CD14-positive monocyte (primary cell): ENCODE results near the gene SLC38A3. TPM values are rescaled to one million over a fixed set of nuclear protein-coding genes. Genes with fewer than 3 reads are reported as not detected.

Source experiments
- DNase-seq, 3 donors: peaks; one replicate each; pipeline ENCODE4 v3.0.0-alpha.2; 2011 to 2022
- H2AFZ ChIP-seq: 2 replicates; pipeline ENCODE4 v1.6.0; 2012; ENCODE audit warnings: mild to moderate bottlenecking, low read depth, low read length, inconsistent platforms; ENCODE audit not compliant: insufficient read depth, poor library complexity, severe bottlenecking
- H3K27ac ChIP-seq, 2 donors: 1 replicate in 1 of 2; 2 replicates in 1 of 2; pipeline ENCODE4 v1.5.1; 2012 to 2013; ENCODE audit warnings: low read length in 2 of 2, control low read depth in 1 of 2, inconsistent platforms in 1 of 2, low read depth in 1 of 2, mild to moderate bottlenecking in 1 of 2
- H3K27me3 ChIP-seq, 2 donors: one replicate each; pipeline versions ENCODE4 v1.6.0 to v1.6.1; 2011 to 2013; ENCODE audit warnings: low read length in 2 of 2; ENCODE audit not compliant: control insufficient read depth in 2 of 2, insufficient read depth in 2 of 2
- H3K36me3 ChIP-seq, 2 donors: replicated peaks in 1 of 2; 1 replicate in 1 of 2; 2 replicates in 1 of 2; pipeline versions ENCODE4 v1.5.1 to v1.6.1; 2012 to 2013; ENCODE audit warnings: low read length in 2 of 2, control low read depth in 1 of 2, inconsistent platforms in 1 of 2, mild to moderate bottlenecking in 1 of 2; ENCODE audit not compliant: insufficient read depth in 2 of 2, control insufficient read depth in 1 of 2
- H3K4me1 ChIP-seq, 2 donors: 1 replicate in 1 of 2; 2 replicates in 1 of 2; pipeline versions ENCODE4 v1.5.1 to v1.6.1; 2012 to 2013; ENCODE audit warnings: low read length in 2 of 2, control low read depth in 1 of 2, inconsistent platforms in 1 of 2, mild to moderate bottlenecking in 1 of 2, moderate library complexity in 1 of 2; ENCODE audit not compliant: insufficient read depth in 2 of 2, control insufficient read depth in 1 of 2
- H3K4me2 ChIP-seq: replicated peaks from 2 replicates; pipeline ENCODE3; 2012; ENCODE audit warnings: low read length, moderate library complexity, mild to moderate bottlenecking; ENCODE audit not compliant: poor library complexity, severe bottlenecking; ENCODE audit errors: extremely low read depth
- H3K4me3 ChIP-seq, 3 experiments: fragments of 200-600 bp in 1 of 3; sonication (generic) in 1 of 3; replicated peaks in 1 of 3; 1 replicate in 2 of 3; 2 replicates in 1 of 3; pipeline ENCODE4 v1.5.1; 2011 to 2013; ENCODE audit warnings: low read length in 3 of 3, mild to moderate bottlenecking in 3 of 3, control low read depth in 2 of 3, low read depth in 2 of 3, inconsistent platforms in 1 of 3, moderate library complexity in 1 of 3
- H3K79me2 ChIP-seq: 2 replicates; pipeline ENCODE4 v1.6.0; 2012; ENCODE audit warnings: mild to moderate bottlenecking, control low read depth, inconsistent platforms, low read length, moderate library complexity; ENCODE audit not compliant: insufficient read depth
- H3K9ac ChIP-seq: 2 replicates; pipeline ENCODE4 v1.6.0; 2017; ENCODE audit warnings: low read length, mild to moderate bottlenecking; ENCODE audit not compliant: insufficient read depth, poor library complexity, severe bottlenecking
- H3K9me3 ChIP-seq, 2 donors: replicated peaks in 1 of 2; 1 replicate in 1 of 2; 2 replicates in 1 of 2; pipeline versions ENCODE4 v1.5.1 to v1.6.1; 2012 to 2013; ENCODE audit warnings: low read length in 2 of 2, control low read depth in 1 of 2; ENCODE audit not compliant: control insufficient read depth in 1 of 2, insufficient read depth in 1 of 2
- H4K20me1 ChIP-seq: 2 replicates; pipeline ENCODE4 v1.6.0; 2012; ENCODE audit warnings: mild to moderate bottlenecking, low read length, control low read depth, moderate library complexity; ENCODE audit not compliant: insufficient read depth
- H3K27ac Mint-ChIP-seq, 7 donors: one replicate each; pipeline ENCODE4 v1.8.0; 2020; ENCODE audit warnings: mild to moderate bottlenecking in 7 of 7, mixed read lengths in 7 of 7, moderate library complexity in 6 of 7, inconsistent platforms in 2 of 7
- H3K27me3 Mint-ChIP-seq, 3 donors: one replicate each; pipeline ENCODE4 v1.8.0; 2021 to 2022; ENCODE audit warnings: low read depth in 3 of 3, mild to moderate bottlenecking in 3 of 3, mixed read lengths in 3 of 3, moderate library complexity in 3 of 3, inconsistent platforms in 1 of 3
- H3K36me3 Mint-ChIP-seq, 2 donors: one replicate each; pipeline ENCODE4 v1.8.0; 2020; ENCODE audit warnings: mixed read lengths in 2 of 2, inconsistent platforms in 1 of 2, mild to moderate bottlenecking in 1 of 2
- H3K4me1 Mint-ChIP-seq: one replicate; pipeline ENCODE4 v1.8.0; 2020; ENCODE audit warnings: mild to moderate bottlenecking, mixed read lengths
- H3K4me3 Mint-ChIP-seq, 2 donors: one replicate each; pipeline ENCODE4 v1.8.0; 2020; ENCODE audit warnings: mild to moderate bottlenecking in 2 of 2, mixed read lengths in 2 of 2, moderate library complexity in 1 of 2
- H3K9me3 Mint-ChIP-seq, 7 donors: one replicate each; pipeline ENCODE4 v1.8.0; 2020 to 2022; ENCODE audit warnings: mixed read lengths in 7 of 7, mild to moderate bottlenecking in 6 of 7, moderate library complexity in 6 of 7, inconsistent platforms in 2 of 7
- WGBS: methylation state at CpG from one replicate; pipeline ENCODE4 v1.1.5; 2013; ENCODE audit warnings: missing lambda C conversion rate; ENCODE audit not compliant: insufficient coverage; 5-methylcytosine and 5-hydroxymethylcytosine counted together
- intact Hi-C, 2 donors: fragments of 100-400 bp; cut with micrococcal nuclease; formaldehyde crosslinking; loops; one replicate each; pipeline versions ENCODE4 v1.15.0 to v1.15.1; 2023
- polyA plus RNA-seq, 3 donors: library from polyadenylated mRNA; depleted of rRNA in 1 of 3; unstranded in 2 of 3; stranded (reverse) in 1 of 3; fragments of 300-500 nt in 2 of 3; fragments of >200 nt in 1 of 3; fragmentation: Illumina TruSeq in 2 of 3; gene quantifications; 1 replicate in 2 of 3; 2 replicates in 1 of 3; pipeline ENCODE4 v1.2.3, GENCODE V29; 2012 to 2021
- TF ChIP-seq, protein P1 (sequence below): fragments of 200-600 bp; IDR thresholded peaks from one replicate; pipeline ENCODE4 v1.8.0; 2022; ENCODE audit warnings: antibody characterized with exemption, mild to moderate bottlenecking

Gene SLC38A3
- polyA plus RNA-seq, 3 donors: not detected

DNA sequence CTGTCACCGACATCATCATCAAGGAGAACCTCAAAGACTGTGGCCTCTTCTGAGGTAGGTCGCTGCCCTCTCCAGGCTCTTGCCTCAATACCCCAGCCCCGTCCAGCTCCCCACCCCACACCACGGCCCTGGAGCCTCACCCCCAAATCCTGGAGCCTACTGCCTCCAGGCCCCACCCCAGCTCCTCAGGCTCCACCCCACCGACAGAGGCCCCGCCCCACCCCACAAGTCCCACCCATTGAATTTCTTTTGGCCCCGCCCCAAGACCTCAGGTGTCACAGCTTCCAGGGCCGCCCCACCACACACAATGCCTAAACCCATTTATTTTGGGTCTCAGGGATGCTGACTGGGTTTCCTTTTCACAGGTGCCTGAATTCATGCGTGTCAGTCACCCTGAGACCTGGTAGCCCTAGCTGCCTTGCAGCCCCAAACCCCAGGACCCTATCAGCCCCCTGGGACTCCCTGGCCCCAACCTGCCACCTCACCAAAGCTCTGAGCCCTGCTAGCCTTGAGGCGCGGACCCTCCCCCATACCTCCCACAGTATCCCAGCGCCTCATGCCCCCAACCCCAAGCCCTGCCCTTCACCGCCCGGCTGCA, 10.1 kb upstream of the SLC38A3 start:
- 64% methylated on average over 12 of the region's 14 CpGs for WGBS
- Histone ChIP-seq H3K27ac (no peak overlapping the region), H3K36me3 (no peaks in the 10 kb centered on the region), H3K4me3 (peak overlapping the region in 1 of 3 experiments; percentile 28), H2AFZ (no peak overlapping the region), H3K4me2 (peak overlapping the region; percentile 33), H3K27me3 (peaks cover 15 to 40% of the 10 kb centered on the region in 2 donors), H3K9ac (no peak overlapping the region), H4K20me1 (no peaks in the 10 kb centered on the region), H3K79me2 (no peaks in the 10 kb centered on the region), H3K9me3 (peaks cover 0 to 10% of the 10 kb centered on the region in 2 donors), H3K4me1 (peaks cover 25 to 37% of the 10 kb centered on the region in 2 donors)
- Mint-ChIP-seq H3K27ac (peak overlapping the region in 2 of 7 donors; percentile 54 to 63), H3K9me3 (peaks cover 0 to 11% (median 5%) of the 10 kb centered on the region in 7 donors), H3K36me3 (no peaks in the 10 kb centered on the region), H3K27me3 (peaks cover 47 to 57% (median 51%) of the 10 kb centered on the region in 3 donors), H3K4me1 (peaks cover 27% of the 10 kb centered on the region), H3K4me3 (peak overlapping the region in 1 of 2 donors; percentile 85)
- intact Hi-C loops: no loop called here
- TF ChIP-seq, protein P1, sequence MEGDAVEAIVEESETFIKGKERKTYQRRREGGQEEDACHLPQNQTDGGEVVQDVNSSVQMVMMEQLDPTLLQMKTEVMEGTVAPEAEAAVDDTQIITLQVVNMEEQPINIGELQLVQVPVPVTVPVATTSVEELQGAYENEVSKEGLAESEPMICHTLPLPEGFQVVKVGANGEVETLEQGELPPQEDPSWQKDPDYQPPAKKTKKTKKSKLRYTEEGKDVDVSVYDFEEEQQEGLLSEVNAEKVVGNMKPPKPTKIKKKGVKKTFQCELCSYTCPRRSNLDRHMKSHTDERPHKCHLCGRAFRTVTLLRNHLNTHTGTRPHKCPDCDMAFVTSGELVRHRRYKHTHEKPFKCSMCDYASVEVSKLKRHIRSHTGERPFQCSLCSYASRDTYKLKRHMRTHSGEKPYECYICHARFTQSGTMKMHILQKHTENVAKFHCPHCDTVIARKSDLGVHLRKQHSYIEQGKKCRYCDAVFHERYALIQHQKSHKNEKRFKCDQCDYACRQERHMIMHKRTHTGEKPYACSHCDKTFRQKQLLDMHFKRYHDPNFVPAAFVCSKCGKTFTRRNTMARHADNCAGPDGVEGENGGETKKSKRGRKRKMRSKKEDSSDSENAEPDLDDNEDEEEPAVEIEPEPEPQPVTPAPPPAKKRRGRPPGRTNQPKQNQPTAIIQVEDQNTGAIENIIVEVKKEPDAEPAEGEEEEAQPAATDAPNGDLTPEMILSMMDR: no peak
- DNase-seq: no peak

DNA sequence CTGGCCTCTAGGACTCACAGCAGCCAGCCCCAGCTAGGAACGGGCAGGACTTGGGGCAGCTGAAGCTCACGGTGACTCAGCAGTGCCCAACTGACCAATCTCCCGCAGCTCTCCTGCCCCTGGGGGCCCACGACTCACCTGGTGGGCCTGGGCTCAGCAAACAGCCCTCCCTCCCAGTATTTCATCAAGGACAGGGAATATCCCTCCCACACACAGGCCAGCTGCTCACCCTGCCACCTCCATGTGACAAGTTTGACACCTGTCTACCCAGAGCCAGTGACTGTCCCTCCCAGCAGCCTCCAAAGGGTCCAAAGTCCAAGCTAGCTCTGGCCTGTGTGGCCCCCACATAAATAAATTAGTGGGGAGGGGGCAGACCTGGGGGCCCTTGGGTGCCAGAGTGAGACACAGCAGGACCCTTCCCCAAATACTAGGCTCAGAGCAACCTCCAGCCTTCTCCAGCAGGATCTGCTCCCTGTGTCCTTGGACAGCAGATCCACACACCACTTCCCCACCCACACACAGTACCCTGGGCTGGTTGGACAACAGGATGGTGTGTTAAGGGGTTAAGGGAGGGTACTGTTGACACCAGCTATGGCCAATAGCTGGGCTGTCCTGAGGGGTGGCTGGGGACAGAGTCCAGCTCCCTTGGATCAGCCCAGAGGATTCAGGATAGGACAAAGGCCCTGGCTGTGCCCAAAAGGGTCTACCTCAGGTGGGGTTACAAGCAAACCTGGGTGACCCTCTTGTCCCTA, 9.4 kb upstream of the SLC38A3 start:
- peaks cover 15 to 40% of the 10 kb centered on the region in 2 donors for H3K27me3 ChIP-seq

More for the DNA sequence above, 9.4 kb upstream of the SLC38A3 start:
- DNase-seq: no peak
- intact Hi-C loops: loop anchor here in 1 of 2 donors (2.0 kb wide), 1 partner anchor 31 kb away; no protein-coding TSS in a partner anchor
- Histone ChIP-seq H3K27ac (no peak overlapping the region), H3K79me2 (no peaks in the 10 kb centered on the region), H2AFZ (no peak overlapping the region), H3K9ac (no peak overlapping the region), H3K36me3 (no peaks in the 10 kb centered on the region), H3K9me3 (peaks cover 0 to 10% of the 10 kb centered on the region in 2 donors), H4K20me1 (no peaks in the 10 kb centered on the region), H3K4me3 (no peak overlapping the region), H3K4me2 (no peak overlapping the region), H3K4me1 (peaks cover 19 to 30% of the 10 kb centered on the region in 2 donors)
- peaks cover 22% of the 10 kb centered on the region for H3K4me1 Mint-ChIP-seq
- no peaks in the 10 kb centered on the region for H3K36me3 Mint-ChIP-seq
- TF ChIP-seq, protein P1: no peak
- WGBS: 73% methylated on average over 4 of the region's 4 CpGs
- H3K27me3 Mint-ChIP-seq: peaks cover 48 to 58% (median 51%) of the 10 kb centered on the region in 3 donors
- H3K4me3 Mint-ChIP-seq: peak overlapping the region in 1 of 2 donors; percentile 51
- peaks cover 0 to 11% (median 5%) of the 10 kb centered on the region in 7 donors for H3K9me3 Mint-ChIP-seq
- peak overlapping the region in 1 of 7 donors; percentile 54 for H3K27ac Mint-ChIP-seq
